DOHH2 (cell line): Measurements from ENCODE around the gene MYOF.

Experiments
- CTCF ChIP-seq: fragments of 200-600 bp; sonication (generic); IDR thresholded peaks from one replicate; pipeline ENCODE4 v1.5.1; 2014; ENCODE audit warnings: antibody characterized with exemption, mild to moderate bottlenecking, low read depth, low read length; ENCODE audit not compliant: poor library complexity, severe bottlenecking
- EZH2phosphoT487 ChIP-seq: fragments of 200-600 bp; sonication (generic); IDR thresholded peaks from 2 replicates; pipeline ENCODE4 v1.6.1; 2017; ENCODE audit warnings: borderline replicate concordance, mild to moderate bottlenecking, antibody characterized with exemption, low read length, moderate library complexity, mixed read lengths

GRCh38 chr10:93468461-93469213, 13.5 kb downstream of the MYOF start:
- no peak for TF ChIP-seq CTCF
- no peak for TF ChIP-seq EZH2phosphoT487
